HepG2 (cell line): Measurements from ENCODE around the gene ATP9A. TPM values are rescaled to one million over a fixed set of nuclear protein-coding genes. Genes with fewer than 3 reads are reported as not detected.

ENCODE experiments used
- ARHGAP35 ChIP-seq: sonication (generic); formaldehyde crosslinking; IDR thresholded peaks from 2 replicates; pipeline ENCODE4 v1.9.0; 2022; ENCODE audit warnings: mild to moderate bottlenecking, inconsistent platforms, moderate library complexity, missing genetic modification reagents, borderline replicate concordance
- ELF1 ChIP-seq: sonication (generic); formaldehyde crosslinking; IDR thresholded peaks from 2 replicates; pipeline ENCODE4 v1.4.0; 2020; ENCODE audit warnings: missing genetic modification reagents
- HNF1B ChIP-seq: sonication (generic); formaldehyde crosslinking; IDR thresholded peaks from 2 replicates; pipeline ENCODE4 v1.5.1; 2020; ENCODE audit warnings: mild to moderate bottlenecking, moderate library complexity, missing genetic modification reagents
- PBX2 ChIP-seq: IDR thresholded peaks from 2 replicates; pipeline ENCODE4 v1.6.1; 2016; ENCODE audit warnings: control low read depth
- PHF20 ChIP-seq: sonication (generic); formaldehyde crosslinking; IDR thresholded peaks from 2 replicates; pipeline ENCODE4 v1.5.0; 2020; ENCODE audit warnings: mild to moderate bottlenecking, missing genetic modification reagents
- RBM22 ChIP-seq: fragments of 200-400 bp; formaldehyde crosslinking; optimal IDR thresholded peaks from 2 replicates; pipeline ENCODE3; 2017; ENCODE audit warnings: mild to moderate bottlenecking, low read length, moderate library complexity
- SAP130 ChIP-seq: IDR thresholded peaks from 2 replicates; pipeline ENCODE4 v1.6.1; 2016; ENCODE audit warnings: low read depth
- SIN3B ChIP-seq: fragments of 150-350 bp; IDR thresholded peaks from 2 replicates; pipeline ENCODE4 v1.6.1; 2014; ENCODE audit warnings: low read length
- TGIF2 ChIP-seq: IDR thresholded peaks from 2 replicates; pipeline ENCODE4 v1.6.1; 2016; ENCODE audit warnings: control low read depth, missing compliant biosample characterization
- YEATS2 ChIP-seq: sonication (generic); formaldehyde crosslinking; IDR thresholded peaks from 2 replicates; pipeline ENCODE4 v1.4.0; 2020; ENCODE audit warnings: missing genetic modification reagents, borderline replicate concordance
- ZNF510 ChIP-seq: sonication (generic); formaldehyde crosslinking; IDR thresholded peaks from 2 replicates; pipeline ENCODE4 v1.4.0; 2020; ENCODE audit warnings: low read depth, mild to moderate bottlenecking, missing genetic modification reagents
- ZNF713 ChIP-seq: sonication (generic); formaldehyde crosslinking; IDR thresholded peaks from 2 replicates; pipeline ENCODE4 v1.4.0; 2020; ENCODE audit warnings: mild to moderate bottlenecking, missing genetic modification reagents
- ZNF747 ChIP-seq: sonication (generic); formaldehyde crosslinking; IDR thresholded peaks from 2 replicates; pipeline ENCODE4 v1.8.1; 2023; ENCODE audit warnings: missing genetic modification reagents, mild to moderate bottlenecking, borderline replicate concordance
- polyA plus RNA-seq, 8 experiments: library from polyadenylated mRNA; depleted of rRNA in 3 of 8; stranded (reverse) in 7 of 8; unstranded in 1 of 8; fragments of >200 nt; fragmentation: Illumina TruSeq in 4 of 8; extraction: Trizol in 4 of 8; gene quantifications; 2 replicates each; pipeline versions ENCODE4 v1.2.1 to v1.2.3, GENCODE V29; 2011 to 2016; ENCODE audit warnings: low read depth in 4 of 8, missing spikeins in 1 of 8, mixed read lengths in 1 of 8; ENCODE audit not compliant: insufficient read depth in 1 of 8
- total RNA-seq, 5 experiments: library from RNA; depleted of rRNA; stranded (reverse); fragments of >200 nt; fragmentation: Illumina TruSeq; extraction: Trizol; gene quantifications; 2 replicates each; pipeline ENCODE4 v1.2.3, GENCODE V29; 2016; ENCODE audit warnings: low read depth in 1 of 5
- TF ChIP-seq, protein P1 (sequence below): sonication (generic); formaldehyde crosslinking; IDR thresholded peaks from 2 replicates; pipeline ENCODE4 v1.4.0; 2020; ENCODE audit warnings: missing genetic modification reagents, borderline replicate concordance
- TF ChIP-seq, protein P2 (sequence below): sonication (generic); formaldehyde crosslinking; IDR thresholded peaks from 2 replicates; pipeline ENCODE4 v1.8.1; 2023; ENCODE audit warnings: missing genetic modification reagents, mild to moderate bottlenecking, borderline replicate concordance
- TF ChIP-seq, protein P3 (sequence below): sonication (generic); formaldehyde crosslinking; IDR thresholded peaks from 2 replicates; pipeline ENCODE4 v1.8.0; 2022; ENCODE audit warnings: low read depth, missing genetic modification reagents
- TF ChIP-seq, protein P4 (sequence below): IDR thresholded peaks from 2 replicates; pipeline ENCODE4 v1.6.1; 2018; ENCODE audit warnings: missing genetic modification reagents, mild to moderate bottlenecking, missing compliant biosample characterization

Gene ATP9A
- total and polyA plus RNA-seq, 2 of the 13 experiments (the other 11 are each of a cell fraction or from before 2014, with no cell fraction given), result 11.8 to 18.5 TPM

DNA sequence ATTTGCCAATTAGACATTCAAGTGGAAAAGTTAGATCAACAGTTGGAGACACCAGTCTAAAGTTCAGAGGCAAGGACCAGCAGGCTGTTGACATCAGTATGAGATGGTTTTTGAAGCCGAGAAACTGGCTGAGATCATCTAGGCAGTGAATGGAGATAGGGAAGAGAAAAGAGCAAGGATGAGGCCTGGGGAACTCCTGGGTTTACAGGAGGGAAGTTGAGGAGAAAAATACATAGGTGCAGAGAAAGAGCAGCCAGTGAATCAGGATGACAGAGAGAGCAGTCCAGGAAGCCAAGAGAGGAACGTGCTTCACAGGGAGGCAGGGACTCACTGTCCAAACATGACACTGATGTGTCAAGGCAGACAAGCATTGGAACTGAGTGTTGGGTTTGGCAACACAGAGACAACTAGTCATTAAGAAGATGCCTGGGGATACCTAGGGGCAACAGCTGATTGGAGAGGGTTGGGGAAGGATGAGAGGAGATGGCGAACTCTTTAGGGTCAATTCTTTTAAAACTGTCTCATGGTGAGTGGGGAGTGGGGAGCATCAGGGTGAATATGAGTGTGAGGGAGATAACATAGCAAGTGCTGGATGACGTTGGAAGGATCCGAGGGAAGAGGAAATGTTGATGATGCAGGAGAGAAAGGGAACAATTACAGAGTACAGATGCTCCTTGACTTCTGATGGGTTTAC lies 47.3 kb upstream of the ATP9A start (continued):
- TF ChIP-seq, protein P1, sequence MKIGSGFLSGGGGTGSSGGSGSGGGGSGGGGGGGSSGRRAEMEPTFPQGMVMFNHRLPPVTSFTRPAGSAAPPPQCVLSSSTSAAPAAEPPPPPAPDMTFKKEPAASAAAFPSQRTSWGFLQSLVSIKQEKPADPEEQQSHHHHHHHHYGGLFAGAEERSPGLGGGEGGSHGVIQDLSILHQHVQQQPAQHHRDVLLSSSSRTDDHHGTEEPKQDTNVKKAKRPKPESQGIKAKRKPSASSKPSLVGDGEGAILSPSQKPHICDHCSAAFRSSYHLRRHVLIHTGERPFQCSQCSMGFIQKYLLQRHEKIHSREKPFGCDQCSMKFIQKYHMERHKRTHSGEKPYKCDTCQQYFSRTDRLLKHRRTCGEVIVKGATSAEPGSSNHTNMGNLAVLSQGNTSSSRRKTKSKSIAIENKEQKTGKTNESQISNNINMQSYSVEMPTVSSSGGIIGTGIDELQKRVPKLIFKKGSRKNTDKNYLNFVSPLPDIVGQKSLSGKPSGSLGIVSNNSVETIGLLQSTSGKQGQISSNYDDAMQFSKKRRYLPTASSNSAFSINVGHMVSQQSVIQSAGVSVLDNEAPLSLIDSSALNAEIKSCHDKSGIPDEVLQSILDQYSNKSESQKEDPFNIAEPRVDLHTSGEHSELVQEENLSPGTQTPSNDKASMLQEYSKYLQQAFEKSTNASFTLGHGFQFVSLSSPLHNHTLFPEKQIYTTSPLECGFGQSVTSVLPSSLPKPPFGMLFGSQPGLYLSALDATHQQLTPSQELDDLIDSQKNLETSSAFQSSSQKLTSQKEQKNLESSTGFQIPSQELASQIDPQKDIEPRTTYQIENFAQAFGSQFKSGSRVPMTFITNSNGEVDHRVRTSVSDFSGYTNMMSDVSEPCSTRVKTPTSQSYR (CRISPR knock-in tag), result no peak
- no peak for TF ChIP-seq YEATS2 (CRISPR knock-in tag)
- no peak for TF ChIP-seq TGIF2
- TF ChIP-seq PHF20 (CRISPR knock-in tag), result no peak
- TF ChIP-seq ARHGAP35, result no peak
- TF ChIP-seq, protein P2, sequence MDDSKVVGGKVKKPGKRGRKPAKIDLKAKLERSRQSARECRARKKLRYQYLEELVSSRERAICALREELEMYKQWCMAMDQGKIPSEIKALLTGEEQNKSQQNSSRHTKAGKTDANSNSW (CRISPR knock-in tag), result no peak
- TF ChIP-seq, protein P3, sequence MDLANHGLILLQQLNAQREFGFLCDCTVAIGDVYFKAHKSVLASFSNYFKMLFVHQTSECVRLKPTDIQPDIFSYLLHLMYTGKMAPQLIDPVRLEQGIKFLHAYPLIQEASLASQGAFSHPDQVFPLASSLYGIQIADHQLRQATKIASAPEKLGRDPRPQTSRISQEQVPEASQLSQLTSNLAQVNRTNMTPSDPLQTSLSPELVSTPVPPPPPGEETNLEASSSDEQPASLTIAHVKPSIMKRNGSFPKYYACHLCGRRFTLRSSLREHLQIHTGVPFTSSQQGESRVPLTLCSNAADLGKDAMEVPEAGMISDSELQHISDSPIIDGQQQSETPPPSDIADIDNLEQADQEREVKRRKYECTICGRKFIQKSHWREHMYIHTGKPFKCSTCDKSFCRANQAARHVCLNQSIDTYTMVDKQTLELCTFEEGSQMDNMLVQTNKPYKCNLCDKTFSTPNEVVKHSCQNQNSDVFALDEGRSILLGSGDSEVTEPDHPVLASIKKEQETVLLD (CRISPR knock-in tag), result no peak
- TF ChIP-seq PBX2 (CRISPR knock-in tag), result 0 out of 2 replicates have a peak, but pooled peaks have one; percentile 12
- TF ChIP-seq ZNF713, result no peak
- TF ChIP-seq ZNF747 (CRISPR knock-in tag), result 0 out of 2 replicates have a peak, but pooled peaks have one; percentile 50
- TF ChIP-seq, protein P4, sequence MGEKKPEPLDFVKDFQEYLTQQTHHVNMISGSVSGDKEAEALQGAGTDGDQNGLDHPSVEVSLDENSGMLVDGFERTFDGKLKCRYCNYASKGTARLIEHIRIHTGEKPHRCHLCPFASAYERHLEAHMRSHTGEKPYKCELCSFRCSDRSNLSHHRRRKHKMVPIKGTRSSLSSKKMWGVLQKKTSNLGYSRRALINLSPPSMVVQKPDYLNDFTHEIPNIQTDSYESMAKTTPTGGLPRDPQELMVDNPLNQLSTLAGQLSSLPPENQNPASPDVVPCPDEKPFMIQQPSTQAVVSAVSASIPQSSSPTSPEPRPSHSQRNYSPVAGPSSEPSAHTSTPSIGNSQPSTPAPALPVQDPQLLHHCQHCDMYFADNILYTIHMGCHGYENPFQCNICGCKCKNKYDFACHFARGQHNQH (CRISPR knock-in tag), result no peak
- TF ChIP-seq ZNF510 (CRISPR knock-in tag), result no peak
- TF ChIP-seq SAP130, result peak; percentile 69
- TF ChIP-seq ELF1 (CRISPR knock-in tag), result no peak
- TF ChIP-seq HNF1B (CRISPR knock-in tag), result no peak
- TF ChIP-seq SIN3B, result no peak
- TF ChIP-seq RBM22, result no peak
